ENCODE data around the gene ABI3BP.

ABI3BP gene

DNA sequence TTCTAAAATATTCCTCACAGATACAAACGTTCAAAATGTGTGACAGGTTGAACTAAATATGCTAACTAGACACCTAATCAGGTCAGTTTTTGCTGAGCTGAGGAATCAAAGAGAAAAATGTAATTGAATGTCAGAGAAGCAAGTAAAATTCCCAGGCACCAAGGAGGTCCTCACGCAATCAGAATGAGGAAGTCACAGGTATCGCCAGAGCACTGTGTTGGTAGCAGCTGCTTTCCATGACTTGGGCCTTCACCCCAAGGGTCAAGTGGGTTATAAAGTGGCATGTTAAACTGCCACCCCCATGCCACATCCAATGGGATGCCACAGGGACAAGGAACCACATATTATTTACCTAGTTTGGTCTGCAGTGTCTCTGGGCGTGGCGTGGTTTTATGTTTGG, 158.9 kb downstream of the ABI3BP start:
- no peak for DNase-seq (ENCODE audit: low read depth)

DNA sequence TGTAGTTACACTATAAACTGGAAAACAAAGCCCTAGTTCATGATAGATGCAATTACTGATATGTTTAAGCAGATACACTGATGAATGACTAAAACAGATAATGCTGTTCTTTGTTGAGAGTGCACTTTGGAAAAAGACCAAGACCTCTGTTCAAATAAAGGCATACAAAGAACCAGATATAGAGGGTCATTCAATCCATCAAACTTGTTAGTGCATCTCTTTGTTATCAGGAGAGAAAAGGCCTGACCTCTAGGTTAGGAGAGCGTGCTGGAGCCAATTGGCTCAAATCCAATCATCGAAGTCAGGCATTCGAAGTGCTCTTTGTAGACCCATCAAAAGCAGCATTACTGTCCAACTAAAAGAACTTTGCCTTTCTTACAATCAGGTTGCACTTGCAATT, 159.7 kb downstream of the ABI3BP start:
- no peak for DNase-seq (ENCODE audit: low read depth)

DNA sequence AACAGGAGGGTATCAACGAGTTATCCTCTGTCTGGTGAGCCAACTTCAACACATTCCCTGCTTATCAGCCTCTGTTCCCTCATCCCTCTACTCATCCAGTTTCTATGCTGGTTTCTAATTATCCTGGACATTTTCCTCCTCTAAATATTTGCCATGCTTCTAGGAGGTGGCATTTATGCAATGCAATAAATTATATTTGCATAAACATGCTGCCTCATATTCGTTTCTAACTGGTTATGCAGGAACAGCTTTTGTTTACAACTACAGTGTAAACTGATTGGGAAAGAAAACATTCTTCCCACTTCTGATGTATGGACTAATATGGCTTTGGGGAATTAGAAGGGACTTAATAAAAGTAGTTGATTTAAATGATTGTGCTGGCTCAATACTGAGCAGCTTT, 161.6 kb downstream of the ABI3BP start:
- DNase-seq (ENCODE audit: low read depth): no peak

DNA sequence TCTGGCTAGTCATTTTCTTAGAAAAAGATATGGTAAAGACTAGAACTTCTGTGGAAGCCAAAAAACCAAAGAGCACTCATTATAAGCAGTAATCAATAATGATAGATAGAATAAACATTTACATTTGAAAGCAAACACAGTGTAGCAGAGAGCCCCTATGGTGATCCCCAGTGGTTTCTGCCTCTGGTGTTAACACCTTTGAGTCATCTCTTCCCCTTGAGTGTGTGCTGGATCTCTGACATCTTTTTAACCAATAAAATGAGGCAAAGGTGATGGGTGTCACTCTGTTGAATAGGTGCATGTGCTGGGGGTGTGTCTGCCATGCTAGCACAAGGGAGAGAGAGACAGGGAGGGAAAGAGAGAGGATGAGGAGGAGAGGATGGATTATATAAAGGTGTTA, 162.3 kb downstream of the ABI3BP start:
- DNase-seq (ENCODE audit: low read depth): no peak

DNA sequence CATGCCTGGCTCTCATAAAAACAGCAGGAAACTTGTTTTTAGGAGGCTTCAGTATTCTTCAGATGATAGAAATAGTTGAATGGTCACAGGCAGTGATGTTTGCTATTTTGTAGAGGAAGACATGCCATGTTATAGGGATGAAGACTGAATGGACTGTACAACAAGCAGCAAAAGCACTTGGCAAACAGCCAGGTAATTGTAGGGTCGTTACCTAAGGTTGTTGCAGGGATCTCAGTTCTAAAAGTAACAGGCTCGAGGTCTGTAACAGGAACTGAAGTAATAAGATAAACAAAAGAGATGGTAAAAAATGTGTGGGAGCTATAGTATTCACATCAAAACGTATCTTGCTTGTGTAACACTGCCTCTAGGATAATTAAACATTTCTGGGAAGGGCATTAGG, 167.6 kb downstream of the ABI3BP start:
- no peak for DNase-seq (ENCODE audit: low read depth)

DNA sequence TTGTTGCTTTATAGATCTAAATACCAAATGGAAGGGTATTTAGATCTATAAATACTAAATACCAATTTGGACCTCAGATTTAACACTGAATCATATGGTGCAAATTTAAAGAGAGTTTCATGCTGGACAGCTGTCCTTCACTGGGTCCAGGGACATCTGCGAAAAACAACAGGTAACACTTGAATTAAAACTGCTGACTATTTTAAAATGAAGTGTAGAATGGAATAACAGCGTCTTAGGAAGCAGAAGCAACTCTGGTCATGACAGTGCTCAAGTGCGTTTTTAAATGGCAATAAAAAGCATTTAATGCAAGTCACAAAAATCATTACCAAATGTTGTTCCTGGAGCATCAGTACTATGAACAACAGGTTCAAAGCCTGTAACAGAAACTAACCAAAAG, 177.6 kb downstream of the ABI3BP start:
- no peak for DNase-seq (ENCODE audit: low read depth)

DNA sequence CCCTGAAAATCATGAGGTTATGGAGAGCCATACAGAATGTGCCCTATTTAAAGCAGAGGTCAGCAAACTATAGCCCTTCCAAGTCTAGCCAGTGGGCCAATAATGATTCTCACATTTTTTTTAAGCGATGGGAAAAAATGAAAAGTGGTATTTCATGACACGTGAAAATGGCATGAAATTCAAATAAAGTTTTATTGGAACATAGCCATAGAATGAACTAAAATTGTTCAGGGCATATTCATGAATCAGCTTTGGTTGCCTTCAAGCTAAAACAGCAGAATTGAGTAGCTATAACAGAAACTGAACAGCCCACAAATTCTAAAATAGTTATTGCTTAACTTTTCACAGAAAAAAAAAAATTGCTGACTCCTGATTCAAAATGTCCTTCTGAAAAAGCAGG, 179.4 kb downstream of the ABI3BP start:
- no peak for DNase-seq (ENCODE audit: low read depth)

DNA sequence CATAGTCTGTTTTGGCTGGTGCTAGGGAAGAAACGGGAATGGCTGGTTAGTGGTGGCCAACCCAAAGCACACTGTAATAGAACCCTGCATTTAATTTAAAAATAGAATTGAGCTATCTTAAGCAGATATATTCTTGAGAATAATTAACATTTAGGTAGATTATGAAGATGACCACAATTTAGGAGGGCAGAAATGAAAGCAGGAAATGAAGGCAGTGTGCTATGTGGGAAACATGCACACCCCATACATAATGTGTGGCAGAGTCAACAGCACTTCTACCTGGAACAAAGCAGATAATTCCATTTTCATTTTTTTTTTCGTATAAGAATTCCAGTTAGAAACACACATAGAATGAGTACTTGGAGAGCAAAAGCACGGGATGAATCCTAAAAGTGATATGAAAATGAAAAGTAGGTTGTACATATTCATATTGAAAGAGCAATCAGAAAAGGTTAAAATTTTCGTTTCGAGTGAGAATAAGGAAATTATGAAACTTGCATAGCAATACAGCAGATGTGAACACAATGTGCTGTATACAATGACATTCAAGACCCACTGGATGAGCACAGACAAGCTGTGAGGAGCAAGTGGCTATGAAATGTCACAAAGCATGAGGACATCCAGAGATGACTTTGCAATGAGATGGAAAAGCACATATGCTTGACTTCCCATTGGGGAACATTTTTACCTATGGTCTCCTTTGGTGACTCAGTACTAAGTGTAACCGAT, 181.3 kb downstream of the ABI3BP start:
- no peak for DNase-seq (ENCODE audit: low read depth)

DNA sequence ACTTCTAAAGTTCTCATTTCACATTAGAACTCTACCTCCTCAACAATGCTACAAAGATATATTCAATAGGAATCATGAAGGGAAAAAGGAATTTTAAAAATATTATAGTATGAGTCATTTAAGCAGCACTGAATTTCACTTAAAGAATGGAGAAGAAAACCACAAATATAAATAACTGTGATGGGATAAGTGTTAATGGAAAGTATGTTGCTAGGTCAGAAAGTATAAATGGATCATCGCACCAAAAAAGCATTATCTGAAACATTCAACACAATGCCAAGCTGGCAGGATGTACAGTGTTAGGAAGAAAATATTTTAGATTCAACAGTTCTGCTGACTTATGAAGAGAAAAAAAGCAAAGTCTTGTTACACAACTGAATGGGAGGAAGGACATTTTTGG, 182.6 kb downstream of the ABI3BP start:
- DNase-seq (ENCODE audit: low read depth): no peak

DNA sequence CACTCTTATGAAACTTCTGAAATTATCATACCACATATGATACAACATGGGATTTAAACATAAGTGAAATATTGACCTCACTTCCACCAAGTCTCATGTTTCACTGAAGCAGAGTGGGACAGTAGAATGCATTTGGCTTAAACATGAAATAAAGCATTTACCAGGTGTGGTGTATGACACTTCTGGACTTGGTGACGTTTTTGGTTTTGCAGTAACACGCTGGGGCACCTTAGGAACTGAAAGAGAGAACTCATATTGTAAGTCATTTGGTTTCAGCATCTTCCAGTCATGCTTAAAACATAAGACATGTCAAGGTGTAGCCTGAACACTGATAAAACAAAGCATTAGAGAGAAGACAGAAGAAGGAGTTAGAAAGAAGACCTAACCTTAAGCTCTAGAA, 188.6 kb downstream of the ABI3BP start:
- DNase-seq (ENCODE audit: low read depth): no peak

DNA sequence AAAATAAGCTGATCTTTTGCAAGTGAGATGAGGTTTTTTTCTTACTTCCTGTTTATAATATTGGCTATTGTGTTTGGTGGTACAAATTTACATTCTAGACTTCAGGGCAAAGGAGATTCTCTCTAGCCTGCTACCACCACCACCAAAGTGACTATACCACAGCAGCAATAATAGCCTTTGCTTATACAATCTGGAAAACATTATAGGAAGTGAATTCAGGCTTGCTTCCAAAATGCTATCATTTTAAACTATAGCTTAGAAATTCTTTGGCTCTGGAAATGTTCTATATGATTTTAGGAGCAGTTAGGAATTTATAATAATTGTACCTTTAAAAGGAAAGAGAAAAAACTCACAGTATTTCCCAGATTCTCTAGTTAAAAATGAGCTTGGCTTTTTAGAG, 189.5 kb downstream of the ABI3BP start:
- no peak for DNase-seq (ENCODE audit: low read depth)

DNA sequence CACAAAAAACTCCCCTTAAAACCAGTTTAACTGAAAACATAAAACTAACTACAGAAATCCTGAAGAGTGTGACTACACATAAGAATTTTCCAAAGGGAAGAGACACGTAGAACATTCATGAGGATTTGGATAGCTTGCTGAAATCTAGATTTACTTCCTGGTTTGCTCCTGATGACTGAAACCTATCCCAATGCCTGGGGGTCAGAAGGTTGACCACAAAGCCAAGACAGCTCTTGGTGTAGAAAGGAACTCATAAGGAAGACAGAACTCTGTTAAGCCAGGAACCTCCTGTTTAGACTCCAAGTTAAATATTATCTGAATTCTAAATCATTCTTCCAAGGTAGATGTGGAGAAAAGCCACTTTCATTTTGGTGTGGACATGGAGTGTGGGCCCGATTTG, 191.1 kb downstream of the ABI3BP start:
- no peak for DNase-seq (ENCODE audit: low read depth)

DNA sequence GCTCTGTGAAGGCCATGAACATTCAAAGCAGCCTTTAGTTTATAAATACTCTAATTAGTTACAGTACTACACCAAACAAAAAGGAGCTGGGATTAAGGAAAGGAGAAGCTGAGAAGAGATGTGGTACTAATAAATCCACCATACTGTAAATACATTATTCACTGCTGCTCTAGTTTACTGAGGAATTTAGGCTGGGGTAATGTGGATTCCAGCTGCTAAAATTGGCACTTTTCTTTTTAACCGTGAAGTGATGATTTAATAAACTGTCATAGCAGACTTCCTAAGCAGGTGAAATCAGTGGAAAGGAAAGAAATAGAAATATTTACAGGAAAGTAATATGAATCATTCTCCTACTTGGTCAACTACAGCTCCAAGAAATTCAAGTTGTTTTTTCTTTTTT, 195.2 kb downstream of the ABI3BP start:
- no peak for DNase-seq (ENCODE audit: low read depth)

DNA sequence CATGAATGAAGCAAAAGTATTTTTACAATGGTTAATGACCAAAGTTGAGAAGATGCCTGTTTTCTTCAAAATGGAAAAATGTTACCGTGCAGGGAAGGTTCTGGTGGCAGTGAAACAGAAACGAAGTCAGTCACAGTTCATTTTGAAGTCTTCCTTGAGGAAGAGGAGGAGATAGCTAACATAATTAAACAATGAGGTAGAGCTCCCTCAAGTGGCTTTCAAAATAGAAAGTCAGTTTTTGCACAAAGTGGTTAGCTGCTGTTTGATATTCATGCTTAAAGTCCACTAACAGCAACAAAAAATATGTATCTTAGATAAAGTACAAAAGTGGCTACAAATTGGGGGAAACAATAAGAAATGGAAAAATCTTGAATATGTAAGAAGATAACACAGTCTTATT, 196.7 kb downstream of the ABI3BP start:
- no peak for DNase-seq (ENCODE audit: low read depth)

DNA sequence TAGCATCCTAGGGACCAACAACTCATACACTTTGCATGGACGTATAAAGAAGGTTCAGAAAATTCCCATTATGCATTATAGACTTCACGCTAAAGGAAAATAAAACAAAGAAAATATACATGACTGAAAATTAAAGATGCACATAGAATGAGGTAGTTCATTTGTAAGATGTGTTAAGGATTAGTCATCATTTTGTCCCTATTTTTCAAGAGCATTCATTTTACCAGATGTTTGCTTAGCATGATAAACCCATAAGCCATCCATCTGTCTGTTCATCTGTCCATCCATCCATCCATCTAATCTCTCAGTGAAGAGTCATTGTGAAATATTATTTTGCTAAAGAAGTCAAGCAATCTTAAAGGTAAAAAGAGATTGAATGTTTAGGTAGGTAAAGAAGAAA, 203.6 kb downstream of the ABI3BP start:
- DNase-seq (ENCODE audit: low read depth): no peak

DNA sequence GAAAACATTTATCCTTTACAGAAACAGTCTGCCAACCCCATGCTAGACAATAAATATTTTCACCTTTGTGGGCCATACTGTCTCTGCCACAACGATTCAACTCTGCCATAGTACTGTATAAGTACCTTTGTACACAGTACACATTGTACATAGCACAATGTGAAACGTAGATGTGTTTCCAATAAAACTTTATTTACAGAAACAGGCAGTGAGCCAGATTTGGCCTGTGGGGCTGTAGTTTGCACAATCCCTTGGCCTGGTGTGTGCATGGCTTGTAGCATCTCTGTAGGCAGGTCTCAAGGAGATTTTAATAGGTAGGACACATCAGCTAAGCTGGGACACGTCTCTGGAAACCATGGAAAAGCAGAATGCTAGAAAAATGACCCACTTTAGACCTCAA, 209.6 kb downstream of the ABI3BP start:
- no peak for DNase-seq (ENCODE audit: low read depth)

DNA sequence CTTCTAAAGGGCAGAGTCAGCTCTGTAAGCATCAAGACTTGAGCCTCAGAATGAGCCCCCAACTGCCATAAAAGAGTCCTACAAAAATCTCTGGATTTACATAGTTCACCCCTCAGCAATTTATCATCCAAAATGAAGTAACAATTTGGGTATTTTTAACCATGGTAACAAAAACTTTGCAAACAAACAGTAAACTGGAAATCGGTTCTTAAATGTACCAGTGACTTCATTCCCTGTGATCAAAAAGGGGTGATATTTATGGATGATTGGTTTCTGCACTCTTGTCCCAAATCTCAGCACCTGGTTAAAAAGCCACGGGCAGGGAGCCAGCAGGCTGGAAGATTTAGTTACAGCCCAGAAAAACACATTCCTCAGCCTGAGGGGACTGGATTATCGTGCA, 210.3 kb downstream of the ABI3BP start:
- DNase-seq (ENCODE audit: low read depth): no peak

DNA sequence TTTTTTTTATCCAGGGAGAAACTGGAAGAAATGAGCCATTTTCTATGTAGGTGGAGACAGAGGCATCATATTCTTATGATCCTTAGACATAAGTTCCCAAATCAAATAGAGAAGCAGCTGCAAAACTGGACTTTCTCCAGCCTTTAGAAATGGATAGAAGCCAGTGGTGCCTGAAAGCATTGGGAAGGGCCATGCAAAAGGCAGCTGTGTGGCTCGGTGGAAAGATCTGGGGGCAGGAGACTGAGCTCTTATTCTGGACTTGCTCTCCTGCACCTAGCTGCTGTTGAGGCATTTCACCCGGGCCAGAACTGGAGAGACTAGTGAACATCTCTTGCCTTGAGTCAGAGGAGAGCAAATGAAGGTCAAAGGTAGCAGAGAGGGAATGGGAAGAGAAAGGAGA, 210.9 kb downstream of the ABI3BP start:
- DNase-seq (ENCODE audit: low read depth): no peak

DNA sequence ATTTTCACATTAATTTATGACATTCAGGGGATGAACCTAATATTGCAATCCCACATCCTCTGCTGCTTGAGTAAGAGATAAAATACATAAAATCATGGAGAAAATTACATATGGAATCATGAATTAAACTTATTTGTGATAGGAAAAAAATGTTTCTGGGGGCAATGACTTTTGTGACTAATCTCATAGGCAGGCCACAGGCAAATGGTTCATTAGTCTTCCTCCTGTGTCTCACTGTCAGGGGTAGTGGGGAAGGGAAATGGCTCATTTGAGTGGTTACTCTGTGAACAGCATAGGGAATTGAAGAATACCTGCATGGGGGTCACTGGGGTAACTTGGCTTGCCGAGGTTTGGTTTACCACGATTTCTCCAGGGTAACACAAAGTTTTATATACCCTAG, 211.9 kb downstream of the ABI3BP start:
- no peak for DNase-seq (ENCODE audit: low read depth)

DNA sequence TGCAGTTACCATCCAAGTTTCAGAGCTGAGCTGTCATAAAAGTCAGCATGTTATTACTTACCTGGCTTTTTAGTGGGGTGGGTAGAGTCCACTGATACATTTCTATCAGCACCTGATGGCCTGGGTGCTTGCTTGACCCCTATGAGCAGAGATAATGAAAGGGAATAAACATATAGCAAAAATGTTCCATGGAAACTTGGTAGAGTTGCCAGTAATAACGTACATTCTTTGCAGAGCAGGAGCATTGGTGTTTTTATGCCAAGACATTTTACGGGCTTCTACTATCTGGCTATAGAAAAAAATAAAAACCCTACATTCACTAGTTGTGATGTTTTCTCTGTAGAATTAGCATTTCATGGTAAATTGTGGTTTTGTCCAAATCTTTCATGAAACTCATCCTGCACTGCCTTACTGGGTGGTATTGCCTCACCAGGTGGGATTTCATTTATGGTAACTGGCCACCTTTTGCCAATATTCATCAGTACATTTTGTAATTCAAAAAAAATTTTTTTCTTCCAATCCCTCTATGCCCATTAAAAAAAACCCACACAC, 213.1 kb downstream of the ABI3BP start:
- DNase-seq (ENCODE audit: low read depth): no peak

DNA sequence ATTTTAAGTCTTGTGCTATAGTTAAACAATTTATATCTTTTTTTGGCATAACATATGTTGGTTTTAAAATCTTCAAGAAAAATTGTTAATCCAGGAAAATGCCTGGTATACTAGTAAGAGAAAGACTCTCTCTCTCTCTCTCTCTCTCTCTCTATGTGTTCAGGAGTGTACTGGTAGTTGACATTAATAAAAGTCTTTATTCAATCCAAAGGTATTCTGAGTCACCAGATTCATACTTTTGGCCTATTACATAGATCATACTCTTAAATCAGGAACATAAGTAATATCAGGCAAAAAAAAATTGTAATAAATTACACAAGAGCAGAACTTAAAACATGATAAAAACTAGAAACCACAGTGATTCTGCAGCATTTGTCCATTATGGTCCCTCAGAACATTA, 213.7 kb downstream of the ABI3BP start:
- no peak for DNase-seq (ENCODE audit: low read depth)

DNA sequence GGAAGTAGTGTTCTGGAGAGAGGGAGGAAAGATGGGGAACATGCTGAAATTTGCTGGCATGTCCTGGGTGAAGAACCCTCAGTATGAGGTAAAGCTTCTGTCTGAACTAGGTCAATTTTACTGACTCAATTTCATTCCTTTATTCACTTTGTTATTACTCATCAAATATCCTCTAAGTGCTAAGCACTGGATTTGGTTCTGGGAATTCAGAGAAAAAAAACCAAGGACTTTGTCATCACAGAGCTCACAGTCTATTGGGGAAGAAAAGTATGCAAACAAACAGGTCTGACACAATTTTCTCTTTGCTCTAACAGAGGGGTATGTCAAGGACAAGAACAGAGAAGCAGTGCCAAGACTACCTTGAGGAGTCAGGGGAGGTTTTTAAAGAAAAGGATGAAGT, 215.9 kb downstream of the ABI3BP start:
- DNase-seq (ENCODE audit: low read depth): no peak

DNA sequence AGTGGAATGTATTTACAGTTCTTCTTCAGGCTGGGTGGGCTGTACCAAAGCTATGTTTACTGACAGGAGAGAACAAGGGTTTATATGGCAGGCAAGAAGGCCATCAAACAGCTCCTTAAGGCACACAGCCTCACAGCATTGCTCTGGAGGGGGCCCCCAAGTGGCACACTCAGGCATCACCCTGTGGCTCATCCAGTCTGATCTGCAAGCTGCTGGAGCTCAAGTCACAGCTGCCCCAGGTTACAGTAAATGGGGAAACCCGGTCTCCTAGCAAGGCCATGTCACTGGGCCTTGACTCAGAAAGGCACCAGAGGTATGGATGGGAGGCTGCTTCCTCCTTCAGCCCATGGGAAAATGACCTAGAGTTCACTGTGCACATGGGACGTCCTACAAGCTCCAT, 216.5 kb downstream of the ABI3BP start:
- no peak for DNase-seq (ENCODE audit: low read depth)

DNA sequence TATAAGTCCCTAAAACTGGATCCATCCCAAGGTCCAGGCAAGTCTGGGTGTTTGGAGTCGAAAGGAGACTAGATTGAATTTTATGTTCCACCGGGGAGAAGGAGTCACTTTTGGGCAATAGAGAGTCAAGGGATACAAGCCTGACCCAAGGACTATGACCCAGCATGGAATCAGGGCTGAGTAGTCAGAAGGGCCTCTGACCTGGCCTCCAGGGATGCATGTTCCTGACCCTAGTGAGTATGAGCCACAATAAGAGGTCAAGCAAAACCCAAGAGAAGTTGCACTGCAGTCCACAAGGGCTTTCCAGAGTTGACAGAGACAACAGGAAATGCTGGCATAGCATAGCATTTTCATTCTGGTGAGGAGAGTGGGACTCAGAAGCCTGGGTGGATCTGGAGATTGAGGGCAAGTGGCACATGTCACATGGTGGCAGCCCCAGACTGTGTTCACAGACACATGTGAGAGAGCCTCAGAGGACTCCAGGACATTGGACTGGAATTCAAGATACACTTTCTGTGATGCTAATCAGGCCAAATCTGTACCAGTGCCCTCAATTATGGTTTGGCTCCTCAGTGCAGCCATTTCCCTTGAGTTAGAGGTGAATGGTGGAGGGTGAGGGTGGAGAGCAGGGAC, 217.0 kb downstream of the ABI3BP start:
- DNase-seq (ENCODE audit: low read depth): no peak

Data from activated T-cell treated with anti-CD3 and anti-CD28 coated beads for 24 hours (primary cell).